ENCODE results near the gene CAMSAP1.
"Not testable (repeated sequence)": the region's sequence is repeated elsewhere in the genome, so short reads cannot be mapped to it uniquely, and the experiment has no call there.

Gene CAMSAP1

GRCh38 chr9:135905380-135906258, 1.7 kb downstream of the CAMSAP1 start:
- H3K27ac ChIP-seq: peak overlapping the region in 18 of 21 experiments; percentile 16 to 89 (median 74)
- H3K4me3 ChIP-seq: peak overlapping the region; percentile 49 to 87 (median 61)

DNA sequence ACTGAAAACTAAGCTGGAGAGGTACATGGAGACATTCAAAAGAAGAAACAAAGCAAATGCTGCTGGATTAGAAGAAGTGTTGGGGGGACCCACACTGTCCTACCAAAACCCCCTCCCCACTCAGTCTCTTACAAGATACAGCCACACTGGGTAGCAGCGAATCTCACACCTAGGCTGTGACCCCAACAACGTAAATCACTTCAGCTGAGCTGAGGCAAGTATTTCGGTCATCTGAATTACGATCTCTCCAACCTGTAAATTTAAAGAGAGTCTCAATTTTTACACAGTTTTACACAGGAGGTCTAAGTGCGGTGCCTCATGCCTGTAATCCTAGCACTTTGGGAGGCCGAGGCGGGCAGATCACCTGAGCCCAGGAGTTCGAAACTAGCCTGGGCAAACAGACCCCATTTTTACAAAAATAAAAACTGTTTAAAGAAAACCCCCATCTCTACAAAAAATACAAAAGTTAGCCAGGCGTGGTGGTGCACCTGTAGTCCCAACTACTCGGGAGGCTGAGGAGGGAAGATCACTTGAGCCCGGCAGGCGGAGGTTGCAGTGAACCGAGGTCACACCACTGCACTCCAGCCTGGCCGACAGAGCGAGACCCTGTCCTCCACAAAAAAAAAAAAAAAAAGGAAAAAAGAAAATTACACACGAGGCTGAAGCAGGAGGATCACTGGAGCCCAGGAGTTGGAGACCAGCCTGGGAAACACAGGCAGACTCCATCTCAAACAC, 3.4 kb downstream of the CAMSAP1 start:
- H3K27ac ChIP-seq: peak overlapping the region in 1 of 21 experiments; percentile 3
- no peak overlapping the region for H3K4me3 ChIP-seq

- H3K4me3 ChIP-seq: no peak overlapping the region
- no peak overlapping the region for H3K27ac ChIP-seq
These were observed 4.0 kb downstream of the CAMSAP1 start for GRCh38 chr9:135903358-135903656.

DNA sequence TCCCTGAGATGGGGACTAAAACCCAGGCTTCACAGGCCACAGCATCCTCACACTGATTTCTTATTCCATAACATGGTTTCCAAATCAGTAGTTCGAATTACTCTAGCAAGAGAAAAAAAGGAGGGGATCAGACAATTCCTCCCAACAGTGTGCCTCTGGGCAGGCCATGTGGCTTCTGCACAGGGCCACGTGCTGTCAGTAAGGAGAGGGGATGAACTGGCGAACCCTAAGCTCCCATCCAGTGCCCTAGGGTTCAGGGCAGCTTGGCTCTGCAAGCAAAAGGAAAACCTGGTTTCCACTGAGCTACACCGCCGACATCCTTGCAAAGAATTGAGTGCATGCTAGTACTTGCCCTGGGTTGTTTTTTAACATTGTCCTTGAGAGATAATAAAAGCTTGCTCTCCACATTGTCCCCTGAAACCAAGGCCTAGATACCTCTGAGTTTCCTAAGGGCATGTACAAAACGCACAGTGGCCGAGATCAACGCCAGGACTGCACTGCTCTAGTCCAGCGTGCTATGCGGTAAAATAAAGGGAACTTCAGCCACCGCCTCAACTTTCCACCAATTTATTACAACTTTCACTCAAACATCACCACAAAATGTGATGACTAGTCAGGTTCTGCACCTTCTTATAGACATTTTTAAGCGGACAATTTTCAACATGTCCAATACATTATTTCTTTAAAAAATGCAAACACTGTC, 4.5 kb downstream of the CAMSAP1 start:
- Histone ChIP-seq H3K4me3 (no peak overlapping the region), H3K27ac (peak overlapping the region in 1 of 21 experiments; percentile 16)

DNA sequence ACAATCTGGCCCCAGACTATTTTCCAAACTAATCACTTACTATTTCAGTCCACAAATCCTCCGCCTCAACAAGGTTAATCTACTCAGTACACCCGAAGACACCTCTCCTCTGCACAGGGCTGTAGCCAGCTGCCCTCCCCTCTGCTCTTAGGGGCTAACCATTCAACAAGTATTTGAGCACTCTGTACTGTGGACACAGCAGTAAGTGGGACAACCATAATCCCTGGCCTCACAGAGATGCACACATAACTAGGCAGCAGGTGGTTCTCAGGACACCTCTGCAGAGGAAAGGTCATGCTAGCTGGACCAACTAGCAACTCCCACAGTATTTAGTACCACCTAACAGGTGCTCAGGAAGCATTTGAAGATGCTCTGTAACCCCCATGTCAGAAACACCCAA, 5.5 kb downstream of the CAMSAP1 start:
- Histone ChIP-seq H3K27ac (no peak overlapping the region), H3K4me3 (no peak overlapping the region)

- Histone ChIP-seq H3K27ac (no peak overlapping the region), H3K4me3 (no peak overlapping the region)
These were observed 6.2 kb downstream of the CAMSAP1 start for GRCh38 chr9:135901031-135901758.

GRCh38 chr9:135898634-135899407, 8.5 kb downstream of the CAMSAP1 start:
- Histone ChIP-seq H3K4me3 (no peak overlapping the region), H3K27ac (no peak overlapping the region)

DNA sequence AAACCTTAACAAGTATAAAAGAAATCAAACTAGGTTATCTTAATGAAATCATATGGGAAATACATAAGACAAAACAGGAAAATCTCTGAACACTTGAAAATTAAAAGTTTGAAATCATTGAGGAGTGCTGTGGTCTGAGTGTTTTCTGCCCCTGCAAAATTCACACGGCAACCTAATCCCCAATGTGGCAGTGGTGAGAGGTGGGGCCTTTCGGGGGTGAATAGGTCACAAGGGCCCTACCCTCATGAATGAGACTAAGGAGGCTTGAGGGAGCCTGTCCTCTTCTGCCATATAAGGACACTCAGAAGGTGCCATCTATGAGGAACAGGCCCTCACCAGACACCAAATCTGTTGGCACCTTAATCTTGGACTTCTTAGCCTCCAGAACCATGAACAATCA, 10.7 kb downstream of the CAMSAP1 start:
- H3K27ac ChIP-seq: no peak overlapping the region
- no peak overlapping the region for H3K4me3 ChIP-seq

DNA sequence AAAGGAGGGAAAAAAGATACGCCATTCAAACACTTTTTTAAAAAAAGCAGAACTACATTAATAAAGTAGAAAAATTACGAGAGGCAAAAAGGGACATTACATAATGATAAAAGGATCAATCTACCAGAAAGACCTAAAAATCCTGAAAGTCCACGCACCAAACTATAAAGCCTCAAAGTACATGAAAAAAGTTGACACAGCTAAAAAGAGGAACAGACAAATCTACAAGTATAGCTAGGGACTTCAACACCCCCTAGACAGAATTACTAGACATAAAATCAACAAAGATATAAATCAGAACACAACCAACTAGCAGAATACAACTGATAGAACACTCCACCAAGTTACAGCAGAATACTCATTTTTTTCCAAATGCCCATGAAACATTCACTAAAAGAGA, 11.1 kb downstream of the CAMSAP1 start:
- Histone ChIP-seq H3K27ac (no peak overlapping the region), H3K4me3 (no peak overlapping the region)

GRCh38 chr9:135895202-135895848, 12.0 kb downstream of the CAMSAP1 start:
- Histone ChIP-seq H3K4me3 (no peak overlapping the region), H3K27ac (no peak overlapping the region)

GRCh38 chr9:135893104-135893503, 14.2 kb downstream of the CAMSAP1 start:
- no peak overlapping the region for H3K4me3 ChIP-seq
- H3K27ac ChIP-seq: no peak overlapping the region

GRCh38 chr9:135892327-135892726, 15.0 kb downstream of the CAMSAP1 start:
- not testable (repeated sequence) for H3K27ac ChIP-seq, H3K4me3 ChIP-seq

DNA sequence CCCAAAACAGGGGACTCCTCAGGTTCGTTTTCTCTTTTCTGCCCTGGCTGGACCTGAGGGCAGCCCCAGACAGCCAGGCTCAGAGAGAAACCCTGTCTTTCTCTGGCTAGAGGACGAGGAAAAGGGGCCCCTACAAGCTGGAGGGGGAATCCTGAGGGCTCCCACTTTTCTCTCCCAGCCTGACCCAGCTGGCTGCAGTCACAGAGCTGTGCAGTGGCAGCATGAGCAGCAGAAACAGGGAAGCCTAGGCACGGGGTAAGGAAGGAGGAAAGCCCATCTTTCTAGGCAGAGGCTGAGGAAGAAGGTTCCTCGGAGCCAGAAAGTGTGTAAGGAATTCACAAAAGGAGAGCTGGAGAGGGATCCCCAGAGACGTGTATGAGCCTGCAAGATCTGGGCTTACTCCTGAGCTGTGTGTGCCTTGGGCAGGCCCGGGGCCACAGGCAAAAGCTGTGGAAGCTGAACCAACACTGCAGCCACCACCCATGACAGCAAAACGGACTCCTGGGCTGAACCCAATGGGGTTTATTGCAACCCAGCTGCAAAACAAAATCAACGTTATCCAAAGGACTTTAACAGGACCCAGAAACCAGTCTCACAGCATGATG, 16.2 kb downstream of the CAMSAP1 start:
- H3K4me3 ChIP-seq: no peak overlapping the region
- peak overlapping the region in 2 of 21 experiments; percentile 1 to 31 for H3K27ac ChIP-seq

- peak overlapping the region in 3 of 21 experiments; percentile 1 to 31 (median 2) for H3K27ac ChIP-seq
- H3K4me3 ChIP-seq: no peak overlapping the region
These were observed 16.9 kb downstream of the CAMSAP1 start for GRCh38 chr9:135890190-135891026.

DNA sequence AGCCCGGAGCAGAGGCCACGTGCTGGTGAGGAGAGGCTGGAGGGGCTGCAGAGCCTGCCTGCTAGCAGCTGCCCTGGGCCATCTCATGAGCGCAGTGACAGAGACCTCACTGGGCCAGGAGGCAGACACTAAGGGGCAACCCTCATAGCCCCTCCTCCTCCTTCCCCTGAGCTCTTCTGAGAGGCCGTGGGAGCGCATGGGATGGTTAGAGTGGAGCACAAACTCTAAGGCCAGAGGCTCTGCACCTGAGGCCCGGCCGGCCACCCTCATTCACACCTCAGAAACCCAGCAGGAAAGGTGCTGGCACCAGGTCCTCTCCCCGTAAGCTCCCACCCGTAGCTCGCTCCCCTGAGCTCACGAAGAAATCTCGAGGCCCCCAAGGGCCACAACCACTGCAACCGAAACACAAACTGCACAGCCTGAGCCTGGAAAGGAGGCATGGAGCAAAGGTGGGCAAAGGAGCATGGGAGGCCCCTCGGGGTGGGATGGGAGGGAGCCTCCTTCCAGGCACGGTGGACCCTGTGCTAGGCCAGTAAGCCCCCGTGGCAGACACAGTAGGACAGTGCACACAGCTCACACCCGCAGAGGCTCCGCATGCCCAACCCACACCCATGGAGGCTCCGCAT, 17.7 kb downstream of the CAMSAP1 start:
- H3K27ac ChIP-seq: peak overlapping the region in 1 of 21 experiments; percentile 13
- H3K4me3 ChIP-seq: no peak overlapping the region

DNA sequence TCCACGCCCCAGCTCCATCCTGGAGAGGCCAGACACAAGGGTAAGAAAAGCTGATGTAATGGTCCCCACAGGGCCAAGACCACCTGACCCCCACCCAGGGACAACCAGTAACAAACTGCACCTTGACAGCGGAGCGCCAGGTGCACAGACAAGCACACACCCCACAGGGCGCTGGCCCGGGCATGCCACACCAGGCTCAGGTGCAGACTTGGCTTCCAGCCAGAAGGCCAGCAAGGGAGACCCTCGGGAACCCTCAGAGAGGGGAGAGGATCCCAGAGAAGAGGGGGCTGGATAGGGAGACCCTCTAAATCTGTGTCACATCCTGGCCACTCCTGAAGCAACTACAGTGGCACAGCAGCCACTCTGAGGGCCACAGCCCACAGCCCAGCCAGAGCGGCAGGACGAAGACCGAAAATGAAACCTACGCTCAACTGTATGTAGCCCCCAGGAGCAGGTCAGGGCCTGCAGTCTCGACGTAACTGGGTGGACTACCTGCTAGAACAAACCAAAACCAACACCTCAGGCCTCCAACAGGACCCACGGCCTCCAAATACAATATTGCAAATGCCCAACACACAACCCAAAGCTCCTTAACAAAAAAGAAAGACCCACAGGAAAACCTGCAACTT, 18.5 kb downstream of the CAMSAP1 start:
- no peak overlapping the region for H3K4me3 ChIP-seq
- peak overlapping the region in 3 of 21 experiments; percentile 4 to 64 (median 19) for H3K27ac ChIP-seq

All from skin epidermis (tissue), 12 donors.